Trophoblast cell (in vitro differentiated cells and primary cell): ENCODE measurements around the gene KIF26A.
A peak's percentile ranks its signal among the peaks of the same experiment; 100 is the strongest.

Experiments used
- DNase-seq, 2 donors: peaks; one replicate each; pipeline ENCODE4 v3.0.0-alpha.2; 2016
- H2AFZ ChIP-seq: 2 replicates; pipeline ENCODE4 v1.6.1; 2013; ENCODE audit warnings: low read length, moderate library complexity, mild to moderate bottlenecking; ENCODE audit not compliant: insufficient read depth, poor library complexity
- H2AK5ac ChIP-seq: 2 replicates; pipeline ENCODE4 v1.6.1; 2013; ENCODE audit warnings: mild to moderate bottlenecking, low read length
- H2BK120ac ChIP-seq: 2 replicates; pipeline ENCODE4 v1.6.1; 2013; ENCODE audit warnings: low read length, mild to moderate bottlenecking, moderate library complexity; ENCODE audit not compliant: insufficient read depth, poor library complexity
- H2BK12ac ChIP-seq: 2 replicates; pipeline ENCODE4 v1.6.1; 2013; ENCODE audit warnings: mild to moderate bottlenecking, low read length, moderate library complexity
- H2BK5ac ChIP-seq: 2 replicates; pipeline ENCODE4 v1.6.1; 2013; ENCODE audit warnings: low read length, low read depth, moderate library complexity, mild to moderate bottlenecking; ENCODE audit not compliant: poor library complexity
- H3K14ac ChIP-seq: 2 replicates; pipeline ENCODE4 v1.6.1; 2013; ENCODE audit warnings: mild to moderate bottlenecking, low read length
- H3K18ac ChIP-seq: 2 replicates; pipeline ENCODE4 v1.6.1; 2013; ENCODE audit warnings: mild to moderate bottlenecking, low read length
- H3K23ac ChIP-seq: 2 replicates; pipeline ENCODE4 v1.6.1; 2013; ENCODE audit warnings: low read length
- H3K27ac ChIP-seq: 2 replicates; pipeline ENCODE4 v1.5.1; 2013; ENCODE audit warnings: low read depth, mild to moderate bottlenecking, inconsistent platforms, low read length, moderate library complexity
- H3K27me3 ChIP-seq: 2 replicates; pipeline ENCODE4 v1.6.1; 2013; ENCODE audit warnings: inconsistent platforms, mild to moderate bottlenecking, low read length, moderate library complexity; ENCODE audit not compliant: insufficient read depth
- H3K36me3 ChIP-seq, 2 experiments: 1 replicate in 1 of 2; 2 replicates in 1 of 2; pipeline ENCODE4 v1.6.1; 2013; ENCODE audit warnings: low read length in 2 of 2, mild to moderate bottlenecking in 2 of 2, moderate library complexity in 1 of 2; ENCODE audit not compliant: insufficient read depth in 2 of 2, control insufficient read depth in 1 of 2
- H3K4ac ChIP-seq: 2 replicates; pipeline ENCODE4 v1.6.1; 2013; ENCODE audit warnings: low read depth, mild to moderate bottlenecking, low read length, moderate library complexity
- H3K4me1 ChIP-seq, 2 experiments: 1 replicate in 1 of 2; 2 replicates in 1 of 2; pipeline ENCODE4 v1.6.1; 2013; ENCODE audit warnings: low read length in 2 of 2, mild to moderate bottlenecking in 2 of 2, moderate library complexity in 1 of 2; ENCODE audit not compliant: insufficient read depth in 2 of 2, control insufficient read depth in 1 of 2
- H3K4me2 ChIP-seq: 2 replicates; pipeline ENCODE4 v1.6.1; 2013; ENCODE audit warnings: inconsistent platforms, mild to moderate bottlenecking, low read length, moderate library complexity
- H3K4me3 ChIP-seq: 2 replicates; pipeline ENCODE4 v1.5.1; 2013; ENCODE audit warnings: mild to moderate bottlenecking, low read depth, low read length, inconsistent platforms
- H3K79me1 ChIP-seq: one replicate; pipeline ENCODE4 v1.6.1; 2013; ENCODE audit warnings: low read length
- H3K79me2 ChIP-seq: 2 replicates; pipeline ENCODE4 v1.6.1; 2013; ENCODE audit warnings: low read length, mild to moderate bottlenecking; ENCODE audit not compliant: control insufficient read depth, insufficient read depth, poor library complexity
- H3K9ac ChIP-seq: 2 replicates; pipeline ENCODE4 v1.6.1; 2013; ENCODE audit warnings: mild to moderate bottlenecking, low read length
- H3K9me3 ChIP-seq: 2 replicates; pipeline ENCODE4 v1.6.1; 2013; ENCODE audit warnings: low read depth, mild to moderate bottlenecking, control low read depth, inconsistent platforms, low read length; ENCODE audit not compliant: insufficient read depth
- H4K12ac ChIP-seq: 2 replicates; pipeline ENCODE4 v1.6.1; 2013; ENCODE audit warnings: low read depth, mild to moderate bottlenecking, low read length, moderate library complexity
- H4K8ac ChIP-seq: 2 replicates; pipeline ENCODE4 v1.6.1; 2013; ENCODE audit warnings: low read depth, mild to moderate bottlenecking, low read length, moderate library complexity
- H4K91ac ChIP-seq: one replicate; pipeline ENCODE4 v1.6.1; 2013; ENCODE audit warnings: low read depth, mild to moderate bottlenecking, low read length, moderate library complexity
- WGBS: extraction: QIAGEN DNeasy Blood & Tissue Kit; methylation state at CpG from one replicate; pipeline ENCODE4 v1.1.7; 2013; ENCODE audit warnings: missing lambda C conversion rate; ENCODE audit not compliant: insufficient read length, insufficient coverage; ENCODE audit errors: extremely low coverage; 5-methylcytosine and 5-hydroxymethylcytosine counted together

The KIF26A gene

GRCh38 chr14:104110491-104111209, 27.7 kb upstream of the KIF26A start:
- Histone ChIP-seq H4K91ac (no peak overlapping the region), H3K79me1 (no peaks in the 10 kb centered on the region), H3K27ac (no peak overlapping the region), H4K12ac (no peak overlapping the region), H3K4ac (no peak overlapping the region), H3K23ac (no peak overlapping the region), H4K8ac (no peak overlapping the region), H3K4me1 (peaks cover 5 to 6% of the 10 kb centered on the region in 2 experiments), H2BK12ac (no peak overlapping the region), H2AK5ac (no peak overlapping the region), H2BK5ac (no peak overlapping the region), H3K4me3 (peak overlapping the region; percentile 31), H3K18ac (no peak overlapping the region), H3K36me3 (no peaks in the 10 kb centered on the region), H3K4me2 (no peak overlapping the region), H3K79me2 (no peaks in the 10 kb centered on the region), H3K9me3 (no peaks in the 10 kb centered on the region), H2BK120ac (no peak overlapping the region), H3K27me3 (no peaks in the 10 kb centered on the region), H3K9ac (no peak overlapping the region), H2AFZ (no peak overlapping the region), H3K14ac (no peak overlapping the region)
- DNase-seq, result no peak
- no CpG with 5 or more reads among the region's 18 CpGs for WGBS

GRCh38 chr14:104111301-104112112, 26.9 kb upstream of the KIF26A start:
- peaks cover 4% of the 10 kb centered on the region for H3K79me1 ChIP-seq
- peaks cover 11 to 15% of the 10 kb centered on the region in 2 experiments for H3K4me1 ChIP-seq
- H3K27me3 ChIP-seq, result no peaks in the 10 kb centered on the region
- no peak overlapping the region for H3K9ac ChIP-seq
- no peak overlapping the region for H4K91ac ChIP-seq
- no peak for DNase-seq
- H3K4me3 ChIP-seq, result peak overlapping the region; percentile 31
- no peak overlapping the region for H2BK5ac ChIP-seq
- no peak overlapping the region for H3K23ac ChIP-seq
- no peak overlapping the region for H4K12ac ChIP-seq
- no peak overlapping the region for H4K8ac ChIP-seq
- H3K36me3 ChIP-seq, result no peaks in the 10 kb centered on the region
- no peak overlapping the region for H3K4me2 ChIP-seq
- H2BK12ac ChIP-seq, result no peak overlapping the region
- H3K18ac ChIP-seq, result no peak overlapping the region
- no peak overlapping the region for H3K4ac ChIP-seq
- H3K27ac ChIP-seq, result no peak overlapping the region
- H2AK5ac ChIP-seq, result no peak overlapping the region
- H3K9me3 ChIP-seq, result no peaks in the 10 kb centered on the region
- peaks cover 3% of the 10 kb centered on the region for H3K79me2 ChIP-seq
- no CpG with 5 or more reads among the region's 21 CpGs for WGBS
- no peak overlapping the region for H2BK120ac ChIP-seq
- H3K14ac ChIP-seq, result no peak overlapping the region
- H2AFZ ChIP-seq, result no peak overlapping the region

- no CpG with 5 or more reads among the region's 6 CpGs for WGBS
- Histone ChIP-seq H2BK5ac (no peak overlapping the region), H3K18ac (no peak overlapping the region), H4K8ac (no peak overlapping the region), H3K4ac (no peak overlapping the region), H3K9me3 (no peaks in the 10 kb centered on the region), H3K14ac (no peak overlapping the region), H3K23ac (no peak overlapping the region), H3K36me3 (no peaks in the 10 kb centered on the region), H3K79me1 (peaks cover 8% of the 10 kb centered on the region), H3K79me2 (peaks cover 5% of the 10 kb centered on the region), H3K27me3 (peaks cover under 1% of the 10 kb centered on the region), H3K9ac (no peak overlapping the region), H4K12ac (no peak overlapping the region), H3K4me3 (no peak overlapping the region), H2AK5ac (no peak overlapping the region), H3K4me1 (peaks cover 15 to 18% of the 10 kb centered on the region in 2 experiments), H2BK12ac (no peak overlapping the region), H4K91ac (no peak overlapping the region), H2AFZ (no peak overlapping the region), H3K27ac (no peak overlapping the region), H3K4me2 (no peak overlapping the region), H2BK120ac (no peak overlapping the region)
- DNase-seq, result no peak
These were observed 26.3 kb upstream of the KIF26A start for GRCh38 chr14:104112113-104112505.

GRCh38 chr14:104112609-104113571, 25.5 kb upstream of the KIF26A start:
- no peak overlapping the region for H3K4me3 ChIP-seq
- H3K4me1 ChIP-seq, result peaks cover 23 to 24% of the 10 kb centered on the region in 2 experiments
- no peak overlapping the region for H3K27ac ChIP-seq
- no peak overlapping the region for H2AFZ ChIP-seq
- H4K12ac ChIP-seq, result no peak overlapping the region
- H4K91ac ChIP-seq, result no peak overlapping the region
- no peak overlapping the region for H2BK12ac ChIP-seq
- no CpG with 5 or more reads among the region's 17 CpGs for WGBS
- H3K4ac ChIP-seq, result no peak overlapping the region
- peaks cover 15% of the 10 kb centered on the region for H3K79me1 ChIP-seq
- H3K23ac ChIP-seq, result no peak overlapping the region
- no peak overlapping the region for H4K8ac ChIP-seq
- H3K18ac ChIP-seq, result no peak overlapping the region
- peaks cover 2% of the 10 kb centered on the region for H3K27me3 ChIP-seq
- no peak overlapping the region for H3K14ac ChIP-seq
- peaks cover 3% of the 10 kb centered on the region for H3K9me3 ChIP-seq
- no peak overlapping the region for H3K4me2 ChIP-seq
- no peaks in the 10 kb centered on the region for H3K36me3 ChIP-seq
- no peak for DNase-seq
- H3K79me2 ChIP-seq, result peaks cover 9% of the 10 kb centered on the region
- H3K9ac ChIP-seq, result no peak overlapping the region
- H2AK5ac ChIP-seq, result no peak overlapping the region
- H2BK5ac ChIP-seq, result no peak overlapping the region
- H2BK120ac ChIP-seq, result no peak overlapping the region
